ENCODE data around the gene PPP1R1B.
A peak's percentile ranks its signal among the peaks of the same experiment; 100 is the strongest.
"Not testable (repeated sequence)": the region's sequence is repeated elsewhere in the genome, so short reads cannot be mapped to it uniquely, and the experiment has no call there.

The PPP1R1B gene

GRCh38 chr17:39626171-39627046 is at the start of gene PPP1R1B:
Gene PPP1R1B, plus strand, starts transcription at chr17:39626952. Its CDS starts 441 bp downstream, at chr17:39627393.
- DNase-seq, result peak; percentile 27

GRCh38 chr17:39578272-39578671 is 48.5 kb upstream of the PPP1R1B start:
- no peak for DNase-seq

- DNase-seq, result no peak
These were observed 47.3 kb upstream of the PPP1R1B start for GRCh38 chr17:39579318-39580081.

GRCh38 chr17:39580082-39580468 is 46.7 kb upstream of the PPP1R1B start:
- no peak for DNase-seq

GRCh38 chr17:39581071-39581758 is 45.5 kb upstream of the PPP1R1B start:
- no peak for DNase-seq

- DNase-seq, result no peak
These were observed 45.0 kb upstream of the PPP1R1B start for GRCh38 chr17:39581759-39582085.

- no peak for DNase-seq
These were observed 44.1 kb upstream of the PPP1R1B start for GRCh38 chr17:39582658-39583057.

GRCh38 chr17:39590180-39590579 is 36.6 kb upstream of the PPP1R1B start:
- DNase-seq, result not testable (repeated sequence)

- DNase-seq, result no peak
These were observed 34.5 kb upstream of the PPP1R1B start for GRCh38 chr17:39591958-39592954.

- no peak for DNase-seq
These were observed 33.4 kb upstream of the PPP1R1B start for GRCh38 chr17:39593371-39593770.

- DNase-seq, result no peak
These were observed 31.5 kb upstream of the PPP1R1B start for GRCh38 chr17:39595294-39595693.

- DNase-seq, result no peak
These were observed 30.7 kb upstream of the PPP1R1B start for GRCh38 chr17:39595928-39596510.

GRCh38 chr17:39596543-39597267 is 30.0 kb upstream of the PPP1R1B start:
- no peak for DNase-seq

GRCh38 chr17:39597372-39598046 is 29.2 kb upstream of the PPP1R1B start:
- DNase-seq, result no peak

GRCh38 chr17:39598047-39598481 is 28.7 kb upstream of the PPP1R1B start:
- no peak for DNase-seq

GRCh38 chr17:39598630-39599003 is 28.1 kb upstream of the PPP1R1B start:
- DNase-seq, result no peak

- no peak for DNase-seq
These were observed 27.6 kb upstream of the PPP1R1B start for GRCh38 chr17:39599004-39599664.

- DNase-seq, result no peak
These were observed 27.0 kb upstream of the PPP1R1B start for GRCh38 chr17:39599665-39600231.

GRCh38 chr17:39600288-39600996 is 26.3 kb upstream of the PPP1R1B start:
- no peak for DNase-seq
